A549 (cell line): ENCODE data around the gene HOATZ.

Experiments used
- CHD4 ChIP-seq: fragments of 200-600 bp; sonication (generic); IDR thresholded peaks from 2 replicates; pipeline ENCODE4 v1.6.1; 2016; ENCODE audit warnings: antibody characterized with exemption, mild to moderate bottlenecking, borderline replicate concordance
- HDAC2 ChIP-seq: fragments of 200-600 bp; sonication (generic); IDR thresholded peaks from 2 replicates; pipeline ENCODE4 v1.6.1; 2016
- NFE2L2 ChIP-seq: fragments of 150-350 bp; conservative IDR thresholded peaks from 2 replicates; pipeline ENCODE4 v1.6.1; 2014; ENCODE audit warnings: low read length
- TFCP2L1 ChIP-seq: fragments of 250-450 bp; sonication (Bioruptor Pico); IDR thresholded peaks from 2 replicates; pipeline ENCODE4 v1.5.0; 2021; ENCODE audit warnings: mild to moderate bottlenecking
- TF ChIP-seq, protein P1 (sequence below): fragments of >200 bp; sonication (Bioruptor Twin); formaldehyde crosslinking; IDR thresholded peaks from 3 replicates; pipeline ENCODE4 v1.5.1; 2016

DNA sequence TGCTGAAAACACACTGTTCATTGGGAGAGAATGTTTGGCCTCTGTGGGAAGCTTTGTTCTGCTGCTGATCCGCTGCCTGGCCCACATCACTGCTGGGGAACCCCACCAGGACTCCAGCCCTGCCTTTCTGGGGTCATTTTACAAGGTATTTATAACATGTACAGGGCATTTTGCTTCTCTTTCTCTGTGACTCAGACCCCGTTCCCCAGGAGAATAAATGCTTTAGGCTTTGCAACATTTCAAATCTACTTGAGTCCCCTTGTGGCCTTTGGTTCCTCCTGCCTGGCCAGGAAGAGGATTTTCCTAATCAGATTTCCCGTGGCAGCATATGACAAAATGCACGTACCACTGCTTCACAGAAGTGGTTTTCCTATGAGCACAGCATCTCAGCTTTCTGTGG is 45.4 kb upstream of the HOATZ start:
- TF ChIP-seq NFE2L2, result no peak
- TF ChIP-seq, protein P1, sequence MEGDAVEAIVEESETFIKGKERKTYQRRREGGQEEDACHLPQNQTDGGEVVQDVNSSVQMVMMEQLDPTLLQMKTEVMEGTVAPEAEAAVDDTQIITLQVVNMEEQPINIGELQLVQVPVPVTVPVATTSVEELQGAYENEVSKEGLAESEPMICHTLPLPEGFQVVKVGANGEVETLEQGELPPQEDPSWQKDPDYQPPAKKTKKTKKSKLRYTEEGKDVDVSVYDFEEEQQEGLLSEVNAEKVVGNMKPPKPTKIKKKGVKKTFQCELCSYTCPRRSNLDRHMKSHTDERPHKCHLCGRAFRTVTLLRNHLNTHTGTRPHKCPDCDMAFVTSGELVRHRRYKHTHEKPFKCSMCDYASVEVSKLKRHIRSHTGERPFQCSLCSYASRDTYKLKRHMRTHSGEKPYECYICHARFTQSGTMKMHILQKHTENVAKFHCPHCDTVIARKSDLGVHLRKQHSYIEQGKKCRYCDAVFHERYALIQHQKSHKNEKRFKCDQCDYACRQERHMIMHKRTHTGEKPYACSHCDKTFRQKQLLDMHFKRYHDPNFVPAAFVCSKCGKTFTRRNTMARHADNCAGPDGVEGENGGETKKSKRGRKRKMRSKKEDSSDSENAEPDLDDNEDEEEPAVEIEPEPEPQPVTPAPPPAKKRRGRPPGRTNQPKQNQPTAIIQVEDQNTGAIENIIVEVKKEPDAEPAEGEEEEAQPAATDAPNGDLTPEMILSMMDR, result no peak
- no peak for TF ChIP-seq CHD4
- no peak for TF ChIP-seq HDAC2
- no peak for TF ChIP-seq TFCP2L1 (CRISPR knock-in tag)
